ENCODE results near the gene GYG2.
"Not testable (repeated sequence)": the region's sequence is repeated elsewhere in the genome, so short reads cannot be mapped to it uniquely, and the experiment has no call there.

Gene GYG2

DNA sequence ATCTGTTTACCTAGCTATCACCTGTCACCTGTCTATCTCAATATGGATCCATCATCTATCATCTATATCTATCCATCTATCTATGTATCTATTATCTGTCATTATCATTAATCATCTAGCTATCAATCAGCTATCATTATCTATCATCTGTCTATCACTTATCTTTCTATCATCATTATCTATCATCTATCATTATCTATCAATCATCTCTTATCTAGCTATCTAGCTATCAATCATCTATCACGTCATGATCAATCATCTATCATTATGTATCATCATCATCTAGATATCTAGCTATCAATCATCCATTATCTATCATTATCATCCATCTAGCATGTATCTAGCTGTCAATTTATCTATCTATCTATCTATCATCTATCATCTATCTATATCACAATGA lies 92.5 kb downstream of the GYG2 start:
- no peak for TF ChIP-seq MYC (IDR thresholded peaks at IDR 0.05; ENCODE audit: low read depth, low read length)
- no peak for TF ChIP-seq POLR2A (IDR thresholded peaks at IDR 0.05; ENCODE audit: extremely low read depth, insufficient read length)
- TF ChIP-seq, protein P1, sequence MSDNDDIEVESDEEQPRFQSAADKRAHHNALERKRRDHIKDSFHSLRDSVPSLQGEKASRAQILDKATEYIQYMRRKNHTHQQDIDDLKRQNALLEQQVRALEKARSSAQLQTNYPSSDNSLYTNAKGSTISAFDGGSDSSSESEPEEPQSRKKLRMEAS (IDR thresholded peaks at IDR 0.05; ENCODE audit: low read depth, low read length): no peak
- TF ChIP-seq, protein P2, sequence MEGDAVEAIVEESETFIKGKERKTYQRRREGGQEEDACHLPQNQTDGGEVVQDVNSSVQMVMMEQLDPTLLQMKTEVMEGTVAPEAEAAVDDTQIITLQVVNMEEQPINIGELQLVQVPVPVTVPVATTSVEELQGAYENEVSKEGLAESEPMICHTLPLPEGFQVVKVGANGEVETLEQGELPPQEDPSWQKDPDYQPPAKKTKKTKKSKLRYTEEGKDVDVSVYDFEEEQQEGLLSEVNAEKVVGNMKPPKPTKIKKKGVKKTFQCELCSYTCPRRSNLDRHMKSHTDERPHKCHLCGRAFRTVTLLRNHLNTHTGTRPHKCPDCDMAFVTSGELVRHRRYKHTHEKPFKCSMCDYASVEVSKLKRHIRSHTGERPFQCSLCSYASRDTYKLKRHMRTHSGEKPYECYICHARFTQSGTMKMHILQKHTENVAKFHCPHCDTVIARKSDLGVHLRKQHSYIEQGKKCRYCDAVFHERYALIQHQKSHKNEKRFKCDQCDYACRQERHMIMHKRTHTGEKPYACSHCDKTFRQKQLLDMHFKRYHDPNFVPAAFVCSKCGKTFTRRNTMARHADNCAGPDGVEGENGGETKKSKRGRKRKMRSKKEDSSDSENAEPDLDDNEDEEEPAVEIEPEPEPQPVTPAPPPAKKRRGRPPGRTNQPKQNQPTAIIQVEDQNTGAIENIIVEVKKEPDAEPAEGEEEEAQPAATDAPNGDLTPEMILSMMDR (IDR thresholded peaks at IDR 0.05; ENCODE audit: low read depth, low read length): no peak
- DNase-seq (ENCODE audit: low read depth): no peak
- no peak overlapping the region for H3K4me3 ChIP-seq (ENCODE audit: low read depth, low read length)

DNA sequence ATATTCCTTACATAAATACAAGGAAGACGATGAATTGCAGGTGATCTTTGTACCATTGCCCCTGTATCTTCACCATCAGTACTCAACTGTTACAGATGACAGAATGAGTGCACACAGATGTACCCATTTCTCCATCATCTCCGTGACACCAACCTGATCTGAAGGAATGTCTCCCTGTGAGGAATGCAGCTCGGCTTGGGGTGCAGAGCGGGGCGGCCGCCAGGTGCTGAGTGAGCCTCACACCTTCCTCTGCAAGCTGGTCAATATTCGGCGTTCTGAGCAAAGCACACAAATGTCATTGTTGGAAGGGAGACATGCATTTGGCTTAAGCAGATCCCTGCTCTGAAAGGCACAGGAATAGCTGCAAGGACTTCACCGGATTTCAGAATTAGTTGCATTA lies 93.0 kb downstream of the GYG2 start:
- no peak overlapping the region for H3K4me3 ChIP-seq (ENCODE audit: low read depth, low read length)
- no peak for TF ChIP-seq POLR2A (IDR thresholded peaks at IDR 0.05; ENCODE audit: extremely low read depth, insufficient read length)
- TF ChIP-seq, protein P1 (IDR thresholded peaks at IDR 0.05; ENCODE audit: low read depth, low read length): no peak
- no peak for TF ChIP-seq MYC (IDR thresholded peaks at IDR 0.05; ENCODE audit: low read depth, low read length)
- TF ChIP-seq, protein P2 (IDR thresholded peaks at IDR 0.05; ENCODE audit: low read depth, low read length): no peak
- no peak for DNase-seq (ENCODE audit: low read depth)

DNA sequence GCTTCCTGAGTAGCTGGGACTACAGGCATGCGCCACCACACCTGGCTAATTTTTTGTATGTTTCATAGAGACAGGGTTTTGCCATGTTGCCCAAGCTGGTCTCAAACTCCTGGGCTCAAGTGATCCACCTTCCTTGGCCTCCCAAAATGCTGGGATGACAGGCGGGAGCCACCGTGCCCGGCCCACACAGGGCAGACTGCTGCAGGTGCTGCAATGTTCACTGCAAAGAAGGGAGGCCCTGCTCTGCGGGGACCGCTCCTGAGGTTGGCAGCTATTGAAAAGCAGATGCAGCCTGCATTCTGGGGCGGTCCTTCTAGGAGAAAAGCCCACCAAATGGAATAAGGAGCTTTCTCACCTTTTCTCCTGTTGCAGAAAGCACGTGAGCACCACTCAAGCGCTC lies 95.4 kb downstream of the GYG2 start:
- TF ChIP-seq POLR2A (IDR thresholded peaks at IDR 0.05; ENCODE audit: extremely low read depth, insufficient read length) (no peak), MYC (IDR thresholded peaks at IDR 0.05; ENCODE audit: low read depth, low read length) (no peak)
- TF ChIP-seq, protein P1 (IDR thresholded peaks at IDR 0.05; ENCODE audit: low read depth, low read length): no peak
- TF ChIP-seq, protein P2 (IDR thresholded peaks at IDR 0.05; ENCODE audit: low read depth, low read length): no peak
- DNase-seq (ENCODE audit: low read depth): no peak
- H3K4me3 ChIP-seq (ENCODE audit: low read depth, low read length): no peak overlapping the region

DNA sequence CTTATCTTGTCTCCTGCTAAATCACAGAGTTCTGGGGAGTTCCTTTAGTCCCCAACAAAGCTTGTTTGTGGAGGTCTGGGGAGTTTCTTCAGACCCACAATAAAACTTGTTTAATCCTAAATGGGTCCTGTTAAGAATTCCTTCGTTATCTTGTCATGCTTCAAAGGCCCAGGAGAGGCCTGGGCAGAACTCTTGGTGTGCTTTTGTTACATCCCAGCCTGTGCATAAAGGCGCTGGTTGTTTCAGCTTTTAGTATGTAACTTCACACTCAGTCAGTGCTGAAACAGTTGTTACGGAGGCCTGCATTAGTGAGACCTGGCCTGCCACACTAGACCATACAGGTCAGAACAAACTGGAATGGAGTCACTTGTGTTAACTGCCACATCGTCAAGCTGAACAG lies 97.5 kb downstream of the GYG2 start:
- H3K4me3 ChIP-seq (ENCODE audit: low read depth, low read length); DNase-seq (ENCODE audit: low read depth): not testable (repeated sequence)

DNA sequence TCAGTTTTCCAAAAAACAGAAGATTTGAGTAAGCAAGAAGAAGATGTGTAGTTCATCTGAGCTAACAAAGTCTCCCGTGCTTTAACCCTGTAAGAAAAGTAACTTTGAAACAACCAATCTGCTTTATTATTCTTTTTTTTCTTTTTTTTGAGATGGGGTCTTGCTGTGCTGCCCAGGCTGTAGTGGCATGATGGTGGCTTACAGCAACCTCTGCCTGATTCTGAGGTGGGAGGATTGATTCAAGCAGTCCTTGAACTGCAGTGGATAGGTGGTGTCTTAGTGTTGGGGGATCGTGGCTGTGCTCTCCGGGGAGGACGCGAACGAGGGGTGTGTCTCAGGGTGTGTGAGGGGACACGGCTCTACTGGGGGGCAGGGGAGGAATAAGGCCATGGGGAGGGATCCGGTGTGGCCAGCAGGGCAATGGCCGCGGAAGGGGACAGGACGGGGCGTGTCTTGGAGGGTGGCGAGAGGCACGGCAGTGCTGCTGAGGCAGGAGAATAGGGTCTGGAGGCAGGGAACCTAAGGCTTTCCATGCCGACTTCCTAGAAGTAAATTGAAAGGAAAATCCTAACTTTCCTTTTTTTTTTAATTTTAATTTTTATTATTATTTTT lies 98.0 kb downstream of the GYG2 start:
- DNase-seq (ENCODE audit: low read depth): no peak
- no peak overlapping the region for H3K4me3 ChIP-seq (ENCODE audit: low read depth, low read length)
- TF ChIP-seq POLR2A (IDR thresholded peaks at IDR 0.05; ENCODE audit: extremely low read depth, insufficient read length): no peak
- TF ChIP-seq, protein P2 (IDR thresholded peaks at IDR 0.05; ENCODE audit: low read depth, low read length): no peak
- TF ChIP-seq, protein P1 (IDR thresholded peaks at IDR 0.05; ENCODE audit: low read depth, low read length): no peak
- TF ChIP-seq MYC (IDR thresholded peaks at IDR 0.05; ENCODE audit: low read depth, low read length): no peak

DNA sequence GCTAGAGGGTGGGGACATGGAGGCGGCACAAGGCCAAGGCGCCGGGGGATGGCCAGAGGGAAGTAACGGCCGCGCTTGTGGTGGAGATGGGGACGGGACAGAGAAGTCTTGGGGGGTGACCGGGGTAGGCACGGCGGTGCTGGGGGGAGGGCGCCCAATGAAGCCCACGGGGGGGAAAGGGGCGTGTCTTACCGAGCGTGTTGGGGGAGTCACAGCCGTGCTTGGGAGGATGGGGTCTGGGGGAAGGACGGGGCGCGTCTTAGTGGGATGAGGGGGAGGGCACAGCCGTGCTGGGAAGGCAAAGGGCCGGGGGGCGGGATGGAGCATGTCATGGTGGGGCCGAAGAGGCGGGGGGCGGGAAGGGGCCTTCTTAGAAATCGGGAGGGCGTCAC lies 99.5 kb downstream of the GYG2 start:
- no peak for DNase-seq (ENCODE audit: low read depth)
- no peak for TF ChIP-seq POLR2A (IDR thresholded peaks at IDR 0.05; ENCODE audit: extremely low read depth, insufficient read length)
- TF ChIP-seq, protein P2 (IDR thresholded peaks at IDR 0.05; ENCODE audit: low read depth, low read length): no peak
- TF ChIP-seq, protein P1 (IDR thresholded peaks at IDR 0.05; ENCODE audit: low read depth, low read length): no peak
- TF ChIP-seq MYC (IDR thresholded peaks at IDR 0.05; ENCODE audit: low read depth, low read length): no peak
- H3K4me3 ChIP-seq (ENCODE audit: low read depth, low read length): no peak overlapping the region
